Hematopoietic multipotent progenitor cell treated with erythropoietin and hydrocortisone succinate and interleukin-3 and kit ligand, for 17 days (in vitro differentiated cells): ENCODE results near the gene C14orf93.

Source experiments
- DNase-seq: peaks from one replicate; pipeline ENCODE4 v3.0.0-alpha.2; 2015; ENCODE audit warnings: low spot score

The C14orf93 gene

DNA sequence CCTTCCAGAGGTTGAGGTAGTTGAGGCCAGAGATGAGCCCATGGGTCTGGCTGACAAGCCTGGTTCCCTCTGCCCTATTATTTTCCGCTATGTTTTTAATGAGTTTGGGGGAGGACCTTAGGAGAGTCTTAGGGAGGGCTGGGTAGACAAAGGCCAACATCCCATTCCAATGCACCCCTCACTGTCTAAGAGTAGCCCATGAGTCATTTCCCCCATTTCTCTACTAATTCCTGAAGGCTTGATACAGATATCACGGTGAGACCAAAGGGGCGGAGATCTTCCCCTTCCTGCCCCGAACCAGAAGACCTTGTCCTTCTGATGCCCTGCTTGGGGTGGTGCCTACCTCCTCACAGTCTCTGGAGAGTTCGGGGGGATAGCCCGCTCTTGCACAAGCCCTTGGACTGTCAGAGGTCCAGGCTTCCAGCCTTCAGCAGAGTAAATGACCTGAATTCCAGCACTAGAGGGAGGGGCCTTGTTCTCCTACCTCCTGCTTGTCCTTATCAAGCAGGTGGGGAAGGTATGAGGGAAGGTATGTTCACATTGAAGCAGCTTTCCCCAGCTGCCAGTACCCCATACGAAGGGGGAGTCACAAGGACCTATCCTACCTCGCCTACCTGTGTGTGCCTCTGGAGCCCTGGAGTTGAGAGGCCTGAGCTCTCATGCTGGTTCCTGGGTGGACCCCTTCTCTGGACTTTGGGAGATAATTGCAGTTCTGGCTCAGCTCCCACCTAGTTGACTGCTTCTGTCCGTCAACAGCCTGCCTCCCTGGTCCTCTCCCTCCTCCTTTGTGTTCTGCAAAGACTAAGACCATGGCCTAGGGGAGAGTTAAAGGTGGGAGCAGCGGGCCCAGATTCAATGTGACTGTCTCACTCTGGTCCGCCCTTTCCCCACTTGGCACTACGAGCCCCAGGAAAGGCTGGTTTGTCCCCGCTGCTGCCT lies 35.7 kb upstream of the C14orf93 start:
- DNase-seq = no peak

DNA sequence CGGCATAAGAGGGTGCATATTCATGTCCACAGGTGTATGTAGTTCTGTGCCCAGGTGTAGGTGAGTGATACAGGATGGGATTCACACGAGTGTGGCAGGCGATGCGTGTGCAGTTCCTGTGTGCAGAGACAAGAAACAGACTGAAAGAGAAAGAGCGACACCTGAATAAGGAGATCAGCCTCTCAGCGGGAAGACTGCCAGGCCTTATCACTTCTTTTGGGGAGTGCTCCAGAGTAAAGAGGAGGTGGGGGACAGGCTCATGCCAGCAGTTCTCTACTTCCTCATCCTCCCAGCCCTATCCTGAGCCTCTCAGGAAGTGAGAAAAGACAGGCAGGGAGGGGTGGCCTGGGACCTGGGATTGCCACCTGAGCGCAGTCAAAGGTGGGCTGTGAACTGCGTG lies 34.9 kb upstream of the C14orf93 start:
- DNase-seq = no peak

DNA sequence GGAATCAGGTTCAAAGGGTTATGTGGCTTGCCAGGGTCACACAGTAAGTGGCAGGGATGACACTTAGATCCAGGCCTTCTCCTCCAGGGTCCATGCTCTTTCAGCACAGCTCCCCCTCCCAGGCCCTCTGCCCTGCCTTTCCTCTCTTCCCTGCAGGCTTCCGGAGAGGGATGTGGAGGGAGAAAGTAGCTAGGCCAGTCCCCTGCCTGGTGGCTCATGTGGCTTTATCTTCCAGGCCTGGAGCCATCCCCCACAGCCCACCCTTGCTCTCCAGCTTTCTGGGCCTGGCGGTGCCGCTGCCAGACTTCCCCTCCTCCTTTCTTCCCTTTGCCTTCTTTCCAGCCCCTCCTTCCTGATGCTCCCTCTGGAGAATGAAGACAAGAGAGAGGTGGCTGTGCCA lies 33.8 kb upstream of the C14orf93 start:
- no peak for DNase-seq

DNA sequence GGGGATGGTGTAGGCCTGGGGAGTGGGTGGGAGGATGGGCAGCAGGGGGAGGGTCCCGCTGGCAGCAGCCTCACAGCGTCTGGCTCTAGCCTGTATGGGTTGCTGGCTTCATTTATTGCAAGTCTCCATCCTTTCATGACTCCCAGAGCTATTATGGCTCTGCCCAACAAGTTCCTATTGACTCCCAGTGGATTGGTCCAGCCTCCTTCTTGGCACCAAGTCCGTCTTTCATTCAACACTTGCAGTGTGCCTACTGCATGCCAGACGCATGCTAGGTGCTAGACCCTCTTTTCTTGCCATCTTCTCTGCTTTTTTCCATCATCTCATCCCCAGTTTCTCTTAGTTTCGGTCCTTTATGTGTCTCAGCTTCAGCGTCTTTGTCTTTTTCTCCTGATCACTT lies 33.2 kb upstream of the C14orf93 start:
- DNase-seq = no peak

DNA sequence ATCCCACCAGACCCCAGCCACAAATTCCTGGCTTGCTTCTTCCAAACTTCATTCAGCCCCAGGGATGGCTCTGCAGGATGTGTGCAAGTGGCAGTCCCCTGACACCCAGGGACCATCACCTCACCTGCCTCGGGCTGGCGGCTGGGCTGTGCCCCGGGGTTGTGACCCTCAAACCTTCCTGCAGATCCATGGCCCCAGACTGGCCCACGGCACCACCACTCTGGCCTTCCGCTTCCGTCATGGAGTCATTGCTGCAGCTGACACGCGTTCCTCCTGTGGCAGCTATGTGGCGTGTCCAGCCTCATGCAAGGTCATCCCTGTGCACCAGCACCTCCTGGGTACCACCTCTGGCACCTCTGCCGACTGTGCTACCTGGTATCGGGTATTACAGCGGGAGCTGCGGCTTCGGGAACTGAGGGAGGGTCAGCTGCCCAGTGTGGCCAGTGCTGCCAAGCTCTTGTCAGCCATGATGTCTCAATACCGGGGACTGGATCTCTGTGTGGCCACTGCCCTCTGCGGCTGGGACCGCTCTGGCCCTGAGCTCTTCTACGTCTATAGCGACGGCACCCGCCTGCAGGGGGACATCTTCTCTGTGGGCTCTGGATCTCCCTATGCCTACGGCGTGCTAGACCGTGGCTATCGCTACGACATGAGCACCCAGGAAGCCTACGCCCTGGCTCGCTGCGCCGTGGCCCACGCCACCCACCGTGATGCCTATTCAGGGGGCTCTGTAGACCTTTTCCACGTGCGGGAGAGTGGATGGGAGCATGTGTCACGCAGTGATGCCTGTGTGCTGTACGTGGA lies 32.4 kb upstream of the C14orf93 start, which contains the start of gene PSMB11:
Gene PSMB11, plus strand, starts transcription at position 51 of the 804 bp plus-strand sequence. Its CDS starts 14 bp downstream, at position 65.
- DNase-seq = no peak

DNA sequence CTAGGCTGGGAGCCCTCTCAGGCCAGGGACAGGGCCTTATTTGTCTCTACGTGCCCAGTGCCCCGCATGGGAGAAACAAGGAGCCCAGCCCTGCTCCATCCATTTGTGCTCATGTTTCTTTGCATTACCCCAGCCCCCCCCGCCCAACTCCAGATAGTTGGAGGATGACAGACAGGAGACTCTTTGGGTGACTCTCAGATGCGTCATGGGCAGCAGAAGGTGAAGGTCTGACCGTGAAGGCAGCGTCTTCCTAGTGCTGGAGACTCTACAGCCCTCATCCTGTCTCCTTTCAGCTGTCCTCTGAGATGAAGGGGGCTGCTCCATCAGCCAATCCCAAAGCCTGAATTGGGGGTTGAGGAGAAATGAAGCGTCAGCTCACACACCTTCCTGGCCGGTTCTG lies 31.8 kb upstream of the C14orf93 start:
- DNase-seq = no peak

DNA sequence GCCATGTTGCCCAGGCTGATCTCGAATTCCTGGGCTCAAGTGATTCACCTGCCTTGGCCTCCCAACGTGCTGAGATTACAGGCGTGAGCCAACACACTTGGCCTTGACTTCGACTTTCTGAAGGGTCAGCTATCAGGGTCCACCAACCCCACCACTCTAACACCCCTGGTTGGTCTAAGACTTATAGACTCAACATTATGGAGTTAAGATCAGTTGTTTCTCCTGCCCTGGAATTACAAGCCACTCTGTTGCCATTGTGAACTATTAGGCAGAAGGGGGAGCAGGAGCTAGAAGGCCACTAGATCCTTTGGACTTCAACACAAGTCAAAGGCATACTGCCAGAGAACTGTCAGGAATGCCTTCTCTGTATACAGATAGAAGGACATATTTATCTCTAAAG lies 30.2 kb upstream of the C14orf93 start:
- no peak for DNase-seq

DNA sequence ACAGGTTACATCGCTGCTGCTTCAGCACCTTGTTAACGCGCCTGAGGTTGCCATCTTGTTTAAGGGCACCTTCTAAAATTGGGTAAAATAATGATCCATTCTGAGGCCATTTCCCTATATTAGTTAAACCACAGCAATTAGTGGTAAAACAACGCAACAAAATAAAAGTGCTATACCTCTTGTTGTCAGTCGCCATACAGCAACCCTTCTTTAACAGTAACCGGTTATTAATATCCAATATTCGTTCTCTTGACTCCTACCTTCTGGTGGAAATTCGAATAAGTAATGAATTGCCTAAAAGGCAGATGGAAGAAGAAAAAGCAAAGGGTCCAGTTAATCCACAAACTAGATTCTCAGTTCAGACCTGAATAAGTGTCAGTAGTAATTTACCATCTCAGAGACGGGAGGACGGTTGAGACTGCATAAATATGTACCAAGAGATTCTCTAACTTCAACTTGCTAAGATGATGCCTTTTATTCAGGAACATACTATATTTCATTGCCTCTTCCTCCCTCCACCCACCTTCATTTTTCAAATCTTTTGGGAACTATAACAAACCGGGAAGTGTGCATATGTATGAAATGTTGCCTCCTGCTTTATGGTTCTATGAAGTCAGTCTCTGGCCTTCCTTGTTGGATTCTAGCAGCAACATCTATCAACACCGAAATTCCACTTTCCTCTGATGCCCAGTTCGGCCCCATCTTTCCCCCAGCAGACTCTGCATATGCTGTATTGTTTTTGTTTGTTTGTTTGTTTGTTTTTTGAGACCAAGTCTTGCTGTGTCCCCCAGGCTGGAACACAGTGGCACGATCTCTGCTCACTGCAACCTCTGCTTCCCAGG lies 25.6 kb upstream of the C14orf93 start:
- DNase-seq = no peak

DNA sequence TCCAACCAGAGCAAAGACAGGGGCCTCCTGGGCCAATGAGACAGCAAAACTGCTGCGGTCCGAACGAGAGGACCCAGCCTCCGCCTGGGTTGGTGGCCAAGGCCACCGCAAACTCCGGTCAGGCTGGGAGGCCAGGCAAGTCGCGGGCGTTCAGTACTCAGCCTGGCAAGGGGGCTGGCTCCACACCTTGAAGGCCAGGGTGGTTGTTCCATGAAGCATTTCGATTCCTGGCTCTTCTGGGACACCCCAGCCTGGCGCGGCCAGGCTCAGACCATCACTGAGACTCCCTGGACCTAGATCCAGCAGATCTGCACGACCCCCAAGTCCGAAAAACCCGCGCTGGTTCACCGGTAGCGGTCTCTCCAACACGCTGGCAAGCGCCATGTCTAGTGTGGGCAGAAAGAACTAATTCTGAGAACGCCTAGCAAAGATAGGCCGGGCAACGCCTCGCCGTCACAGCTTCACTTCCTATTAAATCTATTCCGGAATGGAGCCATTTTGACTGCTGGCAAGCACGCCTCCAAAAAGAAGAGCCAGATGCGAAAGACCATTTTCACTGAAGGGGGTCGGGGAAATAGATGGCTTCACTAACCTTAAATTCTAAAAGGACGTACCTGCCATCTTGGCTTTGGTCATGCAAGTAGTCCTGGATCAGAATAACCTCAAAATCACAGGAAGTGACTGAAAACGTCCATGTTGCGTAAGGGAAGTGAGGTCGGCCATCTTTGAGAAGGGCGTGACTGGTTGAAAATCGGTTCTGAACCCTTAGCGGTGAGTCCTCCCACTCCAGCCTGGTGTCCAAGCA lies 24.8 kb upstream of the C14orf93 start, which contains the start of gene PSMB5:
Gene PSMB5, minus strand, starts transcription at position 403 of the 805 bp plus-strand sequence. Its CDS starts 19 bp downstream, at position 384.
- peak; percentile 97 for DNase-seq

DNA sequence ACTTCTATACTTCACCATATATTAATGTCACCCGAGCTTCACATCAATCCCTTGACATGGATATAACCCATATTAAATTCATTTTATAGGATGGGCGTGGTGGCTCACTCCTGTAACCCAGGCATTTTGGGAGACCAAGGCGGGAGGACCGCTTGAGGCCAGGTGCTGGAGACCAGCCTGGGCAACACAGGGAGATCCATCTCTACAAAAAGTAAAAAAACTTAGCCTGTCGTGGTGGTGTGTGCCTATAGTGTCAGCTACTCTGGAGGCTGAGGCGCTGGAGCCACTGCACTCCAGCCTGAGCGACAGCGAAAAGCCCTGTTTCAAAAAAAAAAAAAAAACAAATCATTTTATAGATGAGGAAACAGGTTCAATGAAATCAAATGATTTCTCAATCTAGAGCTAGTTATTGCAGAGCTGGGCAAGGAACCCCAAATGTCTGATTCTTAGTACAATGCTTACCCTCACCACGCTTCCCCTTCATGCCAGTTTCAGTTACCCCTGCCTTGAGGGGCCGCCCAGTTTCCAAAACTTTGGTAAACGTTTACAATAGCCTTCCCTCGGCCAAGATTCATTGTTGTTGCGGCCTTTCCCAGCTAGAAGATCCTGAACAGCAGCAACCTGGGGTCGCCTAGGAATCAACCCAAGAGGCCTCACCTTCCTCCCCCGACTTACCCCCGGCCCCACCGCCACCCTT lies 24.0 kb upstream of the C14orf93 start:
- DNase-seq = no peak

DNA sequence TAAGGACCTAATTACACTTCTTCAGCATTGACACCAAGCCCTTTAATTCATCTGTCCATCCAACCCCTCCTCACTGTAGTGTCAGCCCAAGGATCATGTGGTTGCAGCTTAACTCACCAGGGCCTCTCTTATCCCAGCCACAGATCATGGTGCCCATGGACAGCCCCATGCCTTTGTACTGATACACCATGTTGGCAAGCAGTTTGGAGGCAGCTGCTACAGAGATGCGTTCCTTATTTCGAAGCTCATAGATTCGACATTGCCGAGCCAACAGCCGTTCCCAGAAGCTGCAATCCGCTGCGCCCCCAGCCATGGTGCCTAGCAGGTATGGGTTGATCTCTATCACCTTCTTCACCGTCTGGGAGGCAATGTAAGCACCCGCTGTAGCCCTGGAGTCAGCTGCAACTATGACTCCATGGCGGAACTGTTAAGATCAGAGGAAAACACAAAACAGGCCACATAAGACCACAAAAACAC lies 23.3 kb upstream of the C14orf93 start:
- DNase-seq = no peak

DNA sequence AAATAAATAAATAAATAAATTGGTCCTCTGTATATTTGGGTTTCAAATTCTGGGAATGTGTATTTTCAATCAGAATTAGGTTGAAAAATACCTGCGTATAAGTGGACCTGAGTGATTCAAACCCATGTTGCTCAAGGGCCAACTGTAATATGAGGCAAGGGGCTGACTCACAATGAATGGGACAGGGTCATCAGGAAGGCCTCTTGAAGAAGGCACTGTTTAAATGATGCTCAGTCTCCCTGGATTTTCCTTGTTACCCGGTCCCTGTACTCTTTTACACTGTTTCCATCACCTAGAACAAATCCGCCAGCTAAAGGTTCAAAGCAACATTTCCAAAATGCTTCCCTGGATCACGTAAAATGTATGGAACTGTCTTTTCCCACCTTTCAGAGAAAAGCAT lies 21.0 kb upstream of the C14orf93 start:
- DNase-seq = no peak

DNA sequence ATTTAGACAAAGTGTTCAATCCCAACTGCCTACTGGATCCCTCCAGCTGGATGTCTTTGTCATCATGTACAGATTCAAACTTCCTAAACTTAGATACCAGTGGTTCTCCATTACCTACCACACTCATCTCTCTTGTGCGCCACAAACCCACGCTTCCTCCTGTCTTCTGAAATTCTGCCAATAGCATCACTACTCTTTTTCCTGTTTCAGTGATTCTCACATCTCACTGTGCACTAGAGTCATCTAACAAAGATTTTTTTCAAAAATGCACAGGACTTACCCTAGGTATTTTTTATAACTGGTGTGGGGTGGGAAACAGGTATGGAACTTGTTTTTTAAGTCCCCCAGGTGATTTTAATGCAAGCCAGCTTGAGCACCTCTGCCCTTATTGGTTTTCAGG lies 18.9 kb upstream of the C14orf93 start:
- DNase-seq = no peak

DNA sequence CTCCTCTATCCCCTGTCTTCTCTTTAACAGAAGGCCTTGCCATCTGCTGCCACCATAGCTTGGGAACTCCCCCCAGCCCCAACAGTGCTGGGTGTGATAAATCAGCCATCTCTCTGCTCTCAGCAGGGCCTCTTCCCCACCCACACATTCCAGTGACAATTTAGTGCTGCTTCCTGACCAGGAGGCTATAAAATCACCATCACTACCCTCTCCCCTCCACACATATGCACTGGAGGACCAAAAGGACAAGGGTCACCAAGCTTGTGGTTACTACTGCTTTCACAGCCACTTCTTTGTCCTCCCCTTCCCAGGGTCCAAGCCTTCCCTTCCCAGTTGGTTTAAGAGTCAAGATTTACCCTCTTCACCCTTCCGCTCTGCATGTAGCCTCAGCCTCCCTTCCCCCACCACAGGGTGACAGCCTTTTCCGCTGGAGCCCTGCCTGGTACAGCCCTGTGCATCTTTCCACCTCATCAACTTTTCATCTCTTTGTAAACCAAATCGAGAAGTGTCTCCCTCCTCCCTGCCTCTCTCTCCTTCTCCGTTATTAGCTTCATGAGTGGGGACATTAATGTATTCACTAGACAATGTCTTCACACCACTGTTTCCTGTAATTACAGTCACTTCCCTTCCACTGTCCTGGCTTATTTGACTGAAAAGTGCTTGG lies 15.3 kb upstream of the C14orf93 start:
- DNase-seq = no peak

DNA sequence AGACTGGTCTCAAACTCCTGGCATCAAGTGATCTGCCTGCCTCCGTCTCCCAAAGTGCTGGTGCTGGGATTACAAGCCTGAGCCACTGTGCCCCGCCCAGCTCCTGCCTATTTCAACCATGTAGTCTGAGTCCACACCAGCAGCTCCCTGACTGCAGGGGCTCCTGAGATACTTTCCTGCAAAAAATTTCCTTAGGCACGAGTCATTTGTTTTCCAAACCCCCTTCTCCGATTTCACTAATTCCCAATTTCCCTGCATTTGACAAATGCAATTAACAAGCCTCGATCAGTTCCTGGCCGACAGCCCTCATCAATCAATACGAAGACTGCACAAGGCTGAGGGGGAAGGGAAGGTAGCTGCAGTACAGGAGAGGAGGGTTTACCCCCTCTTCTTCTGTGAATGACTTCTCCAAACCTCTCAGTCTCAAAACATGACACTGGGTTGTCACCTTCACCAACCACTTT lies 14.7 kb upstream of the C14orf93 start:
- no peak for DNase-seq

DNA sequence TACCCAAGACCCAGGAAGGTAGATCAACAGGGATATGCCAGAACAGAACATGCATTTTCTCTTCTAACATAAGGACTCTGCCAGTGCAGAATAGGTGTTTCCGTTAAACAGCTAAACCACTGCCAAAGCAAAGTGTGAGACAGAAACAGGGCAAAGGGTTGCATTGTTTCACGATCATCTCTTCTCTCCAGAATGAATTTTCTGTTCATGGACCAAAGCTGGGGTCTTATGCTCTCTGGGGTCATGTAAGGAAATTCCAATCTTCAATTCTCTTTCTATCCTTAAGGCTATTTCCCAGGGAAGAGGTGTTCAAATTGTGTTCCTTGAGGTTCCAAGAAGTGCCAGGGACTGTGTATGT lies 13.8 kb upstream of the C14orf93 start:
- no peak for DNase-seq

DNA sequence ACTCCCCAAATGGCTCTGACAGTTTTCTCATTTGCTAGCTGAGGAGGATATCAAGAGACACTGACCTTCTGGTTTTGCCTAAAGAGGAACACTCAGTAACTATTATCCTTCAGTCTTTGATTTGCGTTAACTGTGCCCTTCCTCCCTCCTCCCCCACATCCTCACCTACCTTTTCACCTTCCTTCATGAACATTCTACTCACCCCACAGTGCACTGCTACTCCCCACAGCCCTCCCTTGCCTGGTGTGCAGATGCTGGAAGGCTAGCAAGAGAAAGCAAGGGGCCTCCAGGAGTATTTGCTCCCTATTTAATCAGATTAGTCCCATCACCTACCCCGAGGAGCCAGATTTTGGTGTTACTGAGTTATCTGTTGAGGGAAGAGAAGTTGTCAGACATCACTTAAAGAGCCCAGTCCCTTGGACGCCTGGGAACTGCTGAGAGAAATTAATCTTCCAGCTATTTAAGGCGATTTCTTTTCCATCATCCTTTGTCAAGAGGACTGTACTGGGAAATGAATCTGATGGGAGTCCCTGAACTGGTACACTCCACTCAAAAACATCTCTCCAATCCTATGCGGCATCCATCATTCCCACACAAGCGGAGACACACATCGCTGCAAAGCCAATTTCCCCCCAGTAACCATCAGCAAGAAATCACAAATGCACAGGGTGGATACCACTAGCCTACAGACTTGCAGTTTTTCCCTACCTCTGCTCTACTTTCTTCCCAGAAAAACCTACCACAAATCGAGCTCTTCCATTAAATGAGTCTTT lies 13.3 kb upstream of the C14orf93 start:
- DNase-seq = no peak

DNA sequence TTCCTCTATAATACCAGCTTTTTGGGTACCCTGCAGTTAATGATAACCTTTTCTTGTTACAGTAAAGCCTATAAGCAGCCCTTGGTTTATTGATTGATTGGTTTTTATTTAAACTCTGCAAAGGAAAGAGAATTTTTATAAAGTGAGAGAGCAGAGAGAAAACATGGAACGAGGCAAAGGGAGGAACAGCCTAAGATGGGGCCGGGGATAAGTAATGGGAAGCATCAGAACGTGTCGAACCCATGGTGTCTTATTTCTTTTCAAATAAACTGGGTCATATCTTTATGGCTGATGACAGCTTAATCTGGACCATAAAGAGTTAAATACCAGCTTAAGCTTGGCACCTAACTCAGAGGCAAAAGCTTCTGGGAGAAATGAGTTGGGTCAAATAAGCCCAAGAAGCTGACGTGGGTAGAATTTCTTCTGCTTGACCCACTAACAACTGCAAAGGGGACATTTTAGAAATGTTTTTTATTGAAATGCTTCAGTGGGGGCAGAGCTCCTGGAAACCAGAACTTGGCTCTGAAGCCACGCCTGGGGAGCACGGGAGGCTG lies 12.0 kb upstream of the C14orf93 start:
- no peak for DNase-seq

DNA sequence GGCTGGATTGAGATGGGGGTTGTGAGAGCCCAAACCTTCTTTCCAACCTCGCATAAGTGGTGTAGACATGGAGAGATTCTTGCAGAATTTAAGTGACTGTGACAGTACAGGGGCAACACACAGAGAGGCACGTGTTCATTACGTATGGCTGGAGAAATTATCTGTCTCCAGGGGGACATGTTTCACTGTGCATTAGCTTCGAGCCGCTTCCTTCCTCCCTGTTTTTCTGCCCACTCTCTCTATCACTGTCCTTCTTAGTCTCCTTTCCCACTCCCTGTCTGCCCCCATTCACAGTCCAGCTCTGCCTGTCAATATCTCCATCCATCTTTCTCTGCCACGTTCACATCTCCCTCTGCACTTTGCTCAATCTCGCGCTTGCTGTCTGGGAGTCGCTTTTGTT lies 11.5 kb upstream of the C14orf93 start:
- no peak for DNase-seq
